ENCODE results near the gene STX16. TPM values are rescaled to one million over a fixed set of nuclear protein-coding genes. Genes with fewer than 3 reads are reported as not detected.

The STX16 gene
- total RNA-seq, 1 donor from 2014 or later = 78.8 TPM

DNA sequence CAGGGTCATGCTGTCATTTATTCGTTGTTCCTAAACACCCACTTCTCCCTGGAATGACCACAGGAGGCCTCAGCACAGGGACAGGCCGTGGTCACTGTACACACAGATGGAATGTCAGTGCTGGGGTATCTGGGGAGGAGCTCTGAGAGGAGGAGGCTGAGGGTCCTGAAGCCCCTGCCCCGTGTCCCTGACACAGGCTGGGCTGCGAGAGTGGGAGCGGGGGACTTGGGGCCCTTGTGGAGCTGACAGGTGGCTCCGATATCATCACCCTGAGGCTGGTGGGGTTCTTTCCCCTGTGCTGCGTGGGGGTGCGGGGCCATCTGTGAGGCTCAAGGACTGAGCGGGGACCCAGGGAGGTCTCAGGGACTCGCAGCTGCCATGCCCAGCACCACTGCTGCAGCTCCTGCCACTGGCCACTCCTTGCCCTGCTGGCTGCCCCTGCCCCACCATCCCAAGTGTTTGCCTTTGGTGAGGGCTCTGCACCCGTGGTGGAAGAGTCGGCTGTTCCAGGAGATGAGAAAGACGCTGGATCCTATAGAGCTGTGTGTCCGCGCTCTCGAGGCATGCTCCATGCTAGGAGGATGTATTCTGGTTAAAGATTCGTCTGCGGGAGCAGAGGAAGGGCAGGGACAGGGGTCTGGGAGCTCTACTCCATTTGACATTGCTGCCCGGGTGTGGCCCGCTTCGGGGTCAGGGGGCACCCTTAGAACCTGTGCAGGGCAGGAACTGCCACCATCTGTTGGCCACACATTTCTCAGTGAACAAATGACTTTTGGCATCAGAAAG, 60.4 kb downstream of the STX16 start:
- peaks cover 2% of the 10 kb centered on the region for H3K36me3 Mint-ChIP-seq (ENCODE audit: insufficient read depth)
- no peaks in the 10 kb centered on the region for H3K4me1 Mint-ChIP-seq (ENCODE audit: low read depth)
- H3K27ac Mint-ChIP-seq = no peak overlapping the region
- H3K9me3 Mint-ChIP-seq (ENCODE audit: low read depth) = no peaks in the 10 kb centered on the region
- H3K27me3 Mint-ChIP-seq = no peaks in the 10 kb centered on the region
- TF ChIP-seq, protein P1, sequence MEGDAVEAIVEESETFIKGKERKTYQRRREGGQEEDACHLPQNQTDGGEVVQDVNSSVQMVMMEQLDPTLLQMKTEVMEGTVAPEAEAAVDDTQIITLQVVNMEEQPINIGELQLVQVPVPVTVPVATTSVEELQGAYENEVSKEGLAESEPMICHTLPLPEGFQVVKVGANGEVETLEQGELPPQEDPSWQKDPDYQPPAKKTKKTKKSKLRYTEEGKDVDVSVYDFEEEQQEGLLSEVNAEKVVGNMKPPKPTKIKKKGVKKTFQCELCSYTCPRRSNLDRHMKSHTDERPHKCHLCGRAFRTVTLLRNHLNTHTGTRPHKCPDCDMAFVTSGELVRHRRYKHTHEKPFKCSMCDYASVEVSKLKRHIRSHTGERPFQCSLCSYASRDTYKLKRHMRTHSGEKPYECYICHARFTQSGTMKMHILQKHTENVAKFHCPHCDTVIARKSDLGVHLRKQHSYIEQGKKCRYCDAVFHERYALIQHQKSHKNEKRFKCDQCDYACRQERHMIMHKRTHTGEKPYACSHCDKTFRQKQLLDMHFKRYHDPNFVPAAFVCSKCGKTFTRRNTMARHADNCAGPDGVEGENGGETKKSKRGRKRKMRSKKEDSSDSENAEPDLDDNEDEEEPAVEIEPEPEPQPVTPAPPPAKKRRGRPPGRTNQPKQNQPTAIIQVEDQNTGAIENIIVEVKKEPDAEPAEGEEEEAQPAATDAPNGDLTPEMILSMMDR (IDR thresholded peaks at IDR 0.05; ENCODE audit: unreplicated experiment) = no peak
- no peak for DNase-seq (ENCODE audit: low spot score, unreplicated experiment)
- H3K4me3 Mint-ChIP-seq (ENCODE audit: low read depth) = no peak overlapping the region

DNA sequence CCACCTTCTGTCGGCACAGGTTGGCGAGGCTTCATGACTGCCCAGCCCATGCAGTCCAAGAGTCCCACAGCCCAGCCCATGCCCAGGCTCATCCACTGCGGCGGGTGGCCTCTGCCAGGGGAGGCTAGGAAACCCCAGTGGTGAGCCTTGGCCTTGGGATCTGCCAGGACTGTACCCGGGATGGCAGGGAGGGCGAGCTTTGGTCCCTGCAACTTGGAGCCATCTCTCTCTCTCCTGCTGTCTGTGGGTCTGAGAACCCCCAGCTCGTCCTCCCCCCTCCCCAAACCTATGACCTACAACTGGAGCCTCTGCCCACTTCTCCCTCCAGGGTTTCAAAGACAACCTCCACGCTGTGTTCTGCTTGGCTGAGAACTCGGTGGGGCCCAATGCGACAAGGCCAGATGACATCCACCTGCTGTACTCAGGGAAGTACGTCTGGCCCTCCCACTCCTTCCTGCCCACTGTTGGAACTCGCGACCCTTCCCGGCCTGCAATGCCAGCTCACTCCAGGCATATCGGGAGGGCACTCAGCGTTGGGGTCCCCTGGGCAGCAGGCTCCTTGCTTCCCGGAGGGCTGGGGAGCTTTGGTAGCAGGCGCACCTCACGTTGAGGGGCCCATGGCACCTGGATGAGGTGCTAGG, 61.2 kb downstream of the STX16 start:
- H3K4me1 Mint-ChIP-seq (ENCODE audit: low read depth) = peaks cover 1% of the 10 kb centered on the region
- no peaks in the 10 kb centered on the region for H3K27me3 Mint-ChIP-seq
- no peak overlapping the region for H3K27ac Mint-ChIP-seq
- TF ChIP-seq, protein P1 (IDR thresholded peaks at IDR 0.05; ENCODE audit: unreplicated experiment) = no peak
- DNase-seq (ENCODE audit: low spot score, unreplicated experiment) = no peak
- no peaks in the 10 kb centered on the region for H3K9me3 Mint-ChIP-seq (ENCODE audit: low read depth)
- H3K4me3 Mint-ChIP-seq (ENCODE audit: low read depth) = no peak overlapping the region
- peaks cover 2% of the 10 kb centered on the region for H3K36me3 Mint-ChIP-seq (ENCODE audit: insufficient read depth)

DNA sequence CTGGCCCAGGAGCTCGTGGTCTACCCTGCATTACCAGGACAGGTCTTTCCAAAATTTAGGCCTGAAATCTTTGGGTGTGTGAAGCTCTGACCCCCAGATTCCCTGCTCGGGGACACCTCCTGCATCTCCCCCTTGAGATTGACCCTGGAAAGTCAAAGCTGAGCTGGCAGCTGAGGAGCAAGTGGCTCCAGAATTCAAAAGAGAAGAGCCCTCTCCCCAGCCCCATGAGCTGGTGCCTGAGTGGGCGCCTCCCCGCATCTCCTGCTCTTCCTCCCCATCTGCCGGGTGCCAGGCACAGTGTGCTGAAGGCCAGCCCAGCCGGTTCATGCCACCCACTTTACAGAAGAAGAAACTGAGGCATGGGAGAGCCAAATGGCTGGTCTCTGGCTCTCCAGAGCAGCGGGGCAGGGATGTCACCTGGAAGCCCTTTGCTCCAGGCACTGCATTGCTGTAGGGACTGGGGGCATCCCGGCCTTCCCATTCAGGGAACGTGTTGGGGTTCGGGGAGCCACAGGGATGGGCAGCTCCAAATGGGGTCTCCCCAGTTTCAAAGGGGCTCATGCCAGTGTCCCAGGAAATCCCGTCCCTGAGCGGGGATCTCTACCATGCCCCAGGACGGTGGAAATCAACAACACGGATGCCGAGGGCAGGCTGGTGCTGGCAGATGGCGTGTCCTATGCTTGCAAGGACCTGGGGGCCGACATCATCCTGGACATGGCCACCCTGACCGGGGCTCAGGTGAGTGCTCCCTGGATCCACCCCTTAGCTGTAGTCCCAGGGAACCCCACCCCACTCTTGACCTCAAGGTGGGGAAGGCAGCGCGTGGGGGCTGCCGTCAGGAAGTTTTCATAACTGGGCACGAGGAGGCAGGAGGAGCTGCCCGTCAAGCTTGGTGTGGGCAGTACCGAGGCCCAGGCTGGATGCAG, 62.0 kb downstream of the STX16 start:
- no peak for DNase-seq (ENCODE audit: low spot score, unreplicated experiment)

DNA sequence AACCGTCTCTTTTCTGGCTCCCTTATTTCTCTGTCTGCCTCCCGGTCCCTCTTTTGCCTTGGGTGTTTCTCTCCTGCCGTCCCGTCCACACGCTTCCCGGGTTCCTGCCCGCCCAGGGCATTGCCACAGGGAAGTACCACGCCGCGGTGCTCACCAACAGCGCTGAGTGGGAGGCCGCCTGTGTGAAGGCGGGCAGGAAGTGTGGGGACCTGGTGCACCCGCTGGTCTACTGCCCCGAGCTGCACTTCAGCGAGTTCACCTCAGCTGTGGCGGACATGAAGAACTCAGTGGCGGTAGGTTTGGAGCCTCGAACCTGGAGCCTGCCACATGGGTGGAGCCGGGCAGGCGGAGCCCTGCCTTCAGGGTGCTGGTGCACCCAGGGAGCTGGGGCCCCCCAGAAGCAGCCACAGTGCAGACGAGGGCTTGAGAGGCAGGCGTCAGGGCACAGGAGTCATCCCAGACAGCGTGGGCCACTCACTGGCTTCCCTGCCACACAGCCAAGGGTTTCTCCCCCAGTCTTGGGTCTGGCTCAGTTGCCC, 62.8 kb downstream of the STX16 start:
- Mint-ChIP-seq H3K27ac (no peak overlapping the region), H3K36me3 (ENCODE audit: insufficient read depth) (peaks cover under 1% of the 10 kb centered on the region), H3K4me1 (ENCODE audit: low read depth) (peaks cover 1% of the 10 kb centered on the region), H3K4me3 (ENCODE audit: low read depth) (no peak overlapping the region), H3K27me3 (no peaks in the 10 kb centered on the region), H3K9me3 (ENCODE audit: low read depth) (no peaks in the 10 kb centered on the region)
- TF ChIP-seq, protein P1 (IDR thresholded peaks at IDR 0.05; ENCODE audit: unreplicated experiment) = no peak
- DNase-seq (ENCODE audit: low spot score, unreplicated experiment) = no peak

More for the DNA sequence above, 62.0 kb downstream of the STX16 start:
- H3K27me3 Mint-ChIP-seq = no peaks in the 10 kb centered on the region
- H3K4me3 Mint-ChIP-seq (ENCODE audit: low read depth) = no peak overlapping the region
- TF ChIP-seq, protein P1 (IDR thresholded peaks at IDR 0.05; ENCODE audit: unreplicated experiment) = no peak
- peaks cover 2% of the 10 kb centered on the region for H3K36me3 Mint-ChIP-seq (ENCODE audit: insufficient read depth)
- H3K4me1 Mint-ChIP-seq (ENCODE audit: low read depth) = peaks cover 1% of the 10 kb centered on the region
- no peak overlapping the region for H3K27ac Mint-ChIP-seq
- no peaks in the 10 kb centered on the region for H3K9me3 Mint-ChIP-seq (ENCODE audit: low read depth)
